Epithelial cell of proximal tubule (primary cell): Measurements from ENCODE around the gene PRORP. TPM values are rescaled to one million over a fixed set of nuclear protein-coding genes. Genes with fewer than 3 reads are reported as not detected.
"Not testable (repeated sequence)": the region's sequence is repeated elsewhere in the genome, so short reads cannot be mapped to it uniquely, and the experiment has no call there.

Source experiments
- DNase-seq: peaks from one replicate; pipeline ENCODE4 v3.0.0-alpha.2; 2011; ENCODE audit warnings: low read depth
- H3K4me3 ChIP-seq: 2 replicates; pipeline ENCODE4 v1.5.1; 2011; ENCODE audit warnings: low read depth, mild to moderate bottlenecking, low read length
- CTCF ChIP-seq: conservative IDR thresholded peaks from 2 replicates; pipeline ENCODE4 v1.5.1; 2012; ENCODE audit warnings: low read depth, mild to moderate bottlenecking, low read length
- total RNA-seq: library from RNA; depleted of rRNA; stranded (reverse); fragments of >200 nt; gene quantifications from 2 replicates; pipeline ENCODE4 v1.2.3, GENCODE V29; 2015

Gene PRORP
- 40.9 and 63.7 TPM in 2 replicates for total RNA-seq

DNA sequence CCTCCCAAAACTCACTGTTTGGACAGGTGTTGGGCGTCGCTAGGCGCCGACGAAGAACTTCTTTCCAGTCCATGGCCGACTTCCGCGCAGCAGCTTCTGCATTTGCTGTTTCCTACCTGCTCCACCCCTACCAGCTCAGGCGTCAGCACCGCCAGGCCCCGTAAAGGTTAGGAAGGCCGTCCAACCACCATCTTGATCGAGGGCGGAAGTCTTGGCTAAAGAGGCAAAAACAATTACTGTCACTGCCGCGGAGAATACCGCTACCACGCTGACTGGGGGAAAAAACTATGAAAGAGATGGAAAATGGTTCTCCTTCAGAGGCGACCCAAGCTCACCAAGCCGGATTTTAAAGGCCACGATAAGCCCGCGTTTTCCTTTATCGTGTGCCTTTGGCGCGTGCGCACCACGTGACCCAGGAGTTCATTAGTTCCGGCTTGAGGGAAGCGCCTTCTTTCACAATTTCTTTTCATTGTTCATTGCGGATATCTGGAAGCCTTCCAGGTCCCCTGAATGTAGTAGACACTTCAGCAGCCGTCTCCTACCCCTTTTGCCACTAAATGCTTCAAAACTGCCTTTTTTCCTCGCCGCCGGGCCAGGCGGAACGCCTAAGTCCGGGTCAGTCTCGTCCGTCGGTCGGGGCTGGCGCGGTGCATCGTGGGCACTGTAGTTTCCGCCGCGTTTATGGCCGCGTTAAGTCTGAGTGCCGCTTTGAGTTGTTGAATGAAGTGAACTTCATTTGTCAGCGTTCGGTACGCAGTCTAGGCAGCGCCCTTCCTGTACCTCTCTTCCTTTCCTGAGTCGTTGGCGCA, at the start of gene PRORP, which contains the start of gene PPP2R3C:
PRORP (plus strand) TSS at position 666 of the 809 bp plus-strand sequence. CDS start 694 bp downstream, outside the sequence.
PPP2R3C (minus strand) TSS at position 104 of the 809 bp plus-strand sequence; CDS start at position 73, 31 bp downstream.
- no peak for TF ChIP-seq CTCF
- DNase-seq, result peak; percentile 85
- peak within 1 kb of the TSS; percentile 91 for H3K4me3 ChIP-seq

DNA sequence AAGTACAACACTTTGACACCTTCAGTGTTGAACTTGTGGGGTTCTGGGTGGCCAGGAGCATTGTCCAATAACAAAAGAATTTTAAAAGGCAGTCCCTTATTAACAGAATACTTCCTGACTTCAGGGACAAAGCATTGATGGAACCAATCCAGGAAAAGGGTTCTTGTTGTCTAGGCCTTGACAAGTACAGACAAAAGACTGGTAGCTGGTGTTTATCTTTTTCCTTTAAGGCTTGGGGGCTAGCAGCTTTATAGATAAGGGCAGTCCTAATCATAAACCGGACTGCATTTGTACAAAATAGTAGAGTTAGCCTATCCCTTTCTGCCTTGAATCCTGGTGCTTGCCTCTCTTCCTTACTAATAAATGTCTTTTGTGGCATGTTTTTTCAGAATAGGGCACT, 48.9 kb upstream of the PRORP start:
- no peak overlapping the region for H3K4me3 ChIP-seq
- no peak for DNase-seq
- no peak for TF ChIP-seq CTCF

DNA sequence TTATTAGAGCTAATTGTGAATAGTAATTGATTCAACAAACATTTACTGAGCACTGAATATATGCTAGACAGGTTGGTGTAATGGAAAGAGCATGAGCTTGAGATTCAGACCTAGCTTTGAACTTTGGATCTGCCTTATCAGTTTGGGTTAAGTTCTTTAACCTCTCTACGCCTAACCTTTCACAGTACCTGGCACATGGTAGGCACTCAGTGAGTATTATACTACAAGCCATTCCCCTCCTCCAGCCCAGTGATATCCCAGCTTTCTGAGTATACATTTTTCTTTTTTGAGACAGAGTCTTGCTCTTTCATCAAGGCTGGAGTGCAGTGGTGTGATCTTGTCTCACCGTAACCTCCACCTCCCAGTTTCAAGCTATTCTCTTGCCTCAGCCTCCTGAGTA, 44.3 kb upstream of the PRORP start:
- no peak for TF ChIP-seq CTCF
- H3K4me3 ChIP-seq, result no peak overlapping the region
- DNase-seq, result no peak

DNA sequence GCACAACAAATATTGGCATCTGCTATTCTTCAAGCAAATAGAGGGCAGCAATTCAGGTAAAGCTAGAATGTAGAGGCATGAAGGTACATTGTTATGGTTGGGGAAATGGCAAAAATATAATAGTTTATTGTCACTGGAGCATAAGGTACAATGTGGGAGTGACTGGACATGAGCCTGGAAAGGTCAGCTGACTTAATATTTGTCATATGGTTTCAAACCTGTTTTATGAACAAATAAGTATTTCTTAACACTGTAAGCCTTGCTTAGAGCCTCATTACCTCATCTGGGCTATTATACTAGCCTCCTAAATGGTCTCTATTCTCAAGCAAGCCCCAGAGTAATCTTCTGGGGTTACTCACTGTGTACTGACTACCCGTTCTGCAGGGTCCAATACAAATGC, 42.6 kb upstream of the PRORP start:
- no peak overlapping the region for H3K4me3 ChIP-seq
- no peak for TF ChIP-seq CTCF
- DNase-seq, result no peak

- no peak for TF ChIP-seq CTCF
- no peak for DNase-seq
- no peak overlapping the region for H3K4me3 ChIP-seq
Measured at GRCh38 chr14:35083530-35084150, 38.7 kb upstream of the PRORP start.

- DNase-seq, result no peak
- no peak overlapping the region for H3K4me3 ChIP-seq
- no peak for TF ChIP-seq CTCF
Measured at GRCh38 chr14:35085441-35085840, 36.9 kb upstream of the PRORP start.

GRCh38 chr14:35088514-35088913, 33.8 kb upstream of the PRORP start:
- DNase-seq, result no peak
- no peak for TF ChIP-seq CTCF
- H3K4me3 ChIP-seq, result no peak overlapping the region

DNA sequence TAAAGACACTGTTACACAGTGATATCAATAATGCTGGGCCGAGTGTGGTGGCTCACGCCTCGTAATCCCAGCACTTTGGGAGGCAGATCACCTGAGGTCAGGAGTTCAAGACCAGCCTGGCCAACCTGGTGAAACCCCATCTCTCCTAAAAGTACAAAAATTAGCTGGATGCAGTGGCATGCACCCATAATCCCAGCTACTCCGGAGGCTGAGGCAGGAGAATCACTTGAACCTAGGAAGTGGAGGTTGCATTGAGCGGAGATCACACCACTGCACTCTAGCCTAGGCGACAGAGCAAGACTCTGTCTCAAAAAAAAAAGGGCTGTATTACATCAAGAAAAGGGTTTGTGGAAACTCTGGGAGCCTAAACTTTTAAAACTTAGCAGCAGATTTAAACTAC, 27.7 kb upstream of the PRORP start:
- not testable (repeated sequence) for H3K4me3 ChIP-seq, DNase-seq
